IPS DF 6.9 (cell line): ENCODE measurements around the gene ELP4.
"Not testable (repeated sequence)": the region's sequence is repeated elsewhere in the genome, so short reads cannot be mapped to it uniquely, and the experiment has no call there.

Source experiments
- DNase-seq: peaks from one replicate; pipeline ENCODE4 v3.0.0-alpha.2; 2013; ENCODE audit warnings: low read depth, low spot score
- H3K27ac ChIP-seq: one replicate; pipeline ENCODE4 v1.5.1; 2013; ENCODE audit warnings: low read length, control low read depth
- H3K27me3 ChIP-seq: 2 replicates; pipeline ENCODE4 v1.6.1; 2013; ENCODE audit warnings: mild to moderate bottlenecking, low read length; ENCODE audit not compliant: control insufficient read depth, insufficient read depth
- H3K36me3 ChIP-seq: 2 replicates; pipeline ENCODE4 v1.6.1; 2013; ENCODE audit warnings: low read length; ENCODE audit not compliant: control insufficient read depth, insufficient read depth
- H3K4me1 ChIP-seq: 2 replicates; pipeline ENCODE4 v1.6.1; 2013; ENCODE audit warnings: low read length; ENCODE audit not compliant: control insufficient read depth, insufficient read depth
- H3K4me3 ChIP-seq: 2 replicates; pipeline ENCODE4 v1.5.1; 2013; ENCODE audit warnings: mild to moderate bottlenecking, low read length
- H3K9me3 ChIP-seq: 2 replicates; pipeline ENCODE4 v1.6.1; 2013; ENCODE audit warnings: low read length, inconsistent platforms; ENCODE audit not compliant: control insufficient read depth, insufficient read depth
- WGBS: extraction: QIAGEN DNeasy Blood & Tissue Kit; methylation state at CpG from one replicate; pipeline ENCODE4 v1.1.7; 2013; ENCODE audit warnings: mixed read lengths, missing lambda C conversion rate; ENCODE audit not compliant: insufficient read length, insufficient coverage; 5-methylcytosine and 5-hydroxymethylcytosine counted together

The ELP4 gene

DNA sequence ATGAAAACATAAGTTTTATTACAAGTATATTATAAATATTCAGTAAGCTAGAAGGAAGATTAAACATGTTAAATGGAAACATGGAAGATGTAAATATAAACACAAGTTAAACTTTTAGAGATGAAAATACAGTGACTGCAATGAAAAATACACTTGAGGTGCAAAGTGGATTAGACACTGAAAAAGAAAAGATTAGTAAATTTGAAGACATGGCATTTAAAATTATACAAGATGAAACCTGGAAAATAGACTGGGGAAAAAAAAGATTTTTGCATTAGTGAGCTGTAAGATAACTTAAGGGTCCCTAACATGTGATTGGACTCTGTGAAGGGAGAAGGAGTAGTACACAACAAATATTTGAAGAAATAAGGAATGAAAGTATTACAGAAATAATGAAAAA, 33.3 kb downstream of the ELP4 start:
- H3K27ac ChIP-seq: no peak overlapping the region
- no peaks in the 10 kb centered on the region for H3K9me3 ChIP-seq
- DNase-seq: no peak
- H3K27me3 ChIP-seq: no peaks in the 10 kb centered on the region
- no peaks in the 10 kb centered on the region for H3K4me1 ChIP-seq
- no peaks in the 10 kb centered on the region; the same call in 1 of the 2 replicates for H3K36me3 ChIP-seq
- H3K4me3 ChIP-seq: no peak overlapping the region

DNA sequence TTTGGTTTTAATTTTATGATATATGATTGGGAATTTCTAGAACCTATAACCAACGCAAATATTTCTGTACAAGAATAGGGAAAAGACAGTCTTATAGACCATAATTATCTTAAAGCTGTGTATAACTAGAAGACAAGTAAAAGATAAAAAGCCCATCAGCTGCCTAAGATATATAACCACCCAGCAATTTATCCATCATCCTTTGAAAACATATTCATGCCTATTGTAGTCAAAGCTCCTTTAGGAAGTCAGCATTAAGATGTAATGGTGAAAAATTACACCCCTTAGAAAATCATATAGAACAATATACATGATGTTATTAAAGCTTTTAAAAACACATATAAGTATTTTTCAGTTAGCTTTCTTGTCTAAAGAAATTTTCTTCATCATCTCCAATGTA, 46.4 kb downstream of the ELP4 start:
- H3K4me3 ChIP-seq: no peak overlapping the region
- H3K4me1 ChIP-seq: no peaks in the 10 kb centered on the region
- no peaks in the 10 kb centered on the region for H3K36me3 ChIP-seq
- H3K27ac ChIP-seq: no peak overlapping the region
- DNase-seq: no peak
- WGBS: no CpG with 5 or more reads among the region's 1 CpG
- no peaks in the 10 kb centered on the region for H3K9me3 ChIP-seq
- no peaks in the 10 kb centered on the region for H3K27me3 ChIP-seq

DNA sequence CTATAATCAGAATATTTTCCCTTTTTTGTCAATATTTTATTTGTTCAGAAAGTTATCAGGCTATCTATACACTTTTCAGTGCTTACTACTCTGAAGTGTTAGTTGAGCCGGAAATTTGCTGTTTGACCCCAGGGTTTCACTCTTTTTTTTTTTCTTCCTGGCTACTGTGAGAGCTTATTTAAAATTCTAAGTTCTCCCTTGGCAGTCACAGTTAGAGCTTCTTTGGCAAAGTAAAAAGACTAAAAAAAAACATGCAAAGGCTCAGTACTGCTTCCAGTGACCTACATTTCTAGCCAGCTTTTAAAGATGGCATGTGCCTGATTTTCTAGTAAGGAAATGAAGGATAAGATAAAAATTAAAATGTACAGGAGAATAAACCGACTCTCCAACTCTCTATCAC, 48.4 kb downstream of the ELP4 start:
- H3K27ac ChIP-seq: no peak overlapping the region

DNA sequence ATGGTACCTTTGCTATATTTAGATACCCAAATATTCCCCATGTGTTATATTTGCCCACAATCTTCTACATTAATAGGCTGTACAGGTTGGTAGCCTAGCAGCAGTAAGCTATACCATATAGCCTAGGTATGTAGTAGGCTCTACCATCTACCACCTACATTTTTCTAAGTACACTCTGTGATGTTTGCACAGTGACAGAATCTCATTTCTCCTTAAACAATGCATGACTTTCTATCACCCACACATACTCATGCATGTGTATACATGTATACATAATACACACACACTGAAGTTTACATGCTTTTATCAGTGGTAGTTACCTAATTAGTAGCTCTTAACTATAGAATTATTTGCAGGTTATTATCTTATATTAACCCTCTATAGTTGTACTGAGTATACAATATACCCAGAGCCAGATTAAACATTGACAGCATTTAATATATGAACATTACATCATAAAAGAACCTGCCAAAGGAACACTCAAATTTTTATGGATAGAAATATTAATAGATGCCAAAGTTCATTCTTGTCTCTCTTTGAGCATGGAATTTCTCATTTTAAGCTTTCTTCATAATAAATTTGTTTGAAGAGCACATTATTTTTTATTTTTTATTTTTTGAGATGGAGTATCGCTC, 51.4 kb downstream of the ELP4 start:
- H3K27me3 ChIP-seq: no peaks in the 10 kb centered on the region
- H3K4me3 ChIP-seq: no peak overlapping the region
- no peaks in the 10 kb centered on the region for H3K9me3 ChIP-seq
- WGBS: no CpG with 5 or more reads among the region's 1 CpG
- no peaks in the 10 kb centered on the region for H3K36me3 ChIP-seq
- no peak overlapping the region for H3K27ac ChIP-seq
- no peak for DNase-seq
- H3K4me1 ChIP-seq: no peaks in the 10 kb centered on the region

More for the DNA sequence above, 48.4 kb downstream of the ELP4 start:
- Histone ChIP-seq H3K36me3 (no peaks in the 10 kb centered on the region), H3K27me3 (no peaks in the 10 kb centered on the region), H3K9me3 (no peaks in the 10 kb centered on the region), H3K4me3 (no peak overlapping the region), H3K4me1 (no peaks in the 10 kb centered on the region)
- no peak for DNase-seq
- WGBS: no CpG with 5 or more reads among the region's 2 CpGs

DNA sequence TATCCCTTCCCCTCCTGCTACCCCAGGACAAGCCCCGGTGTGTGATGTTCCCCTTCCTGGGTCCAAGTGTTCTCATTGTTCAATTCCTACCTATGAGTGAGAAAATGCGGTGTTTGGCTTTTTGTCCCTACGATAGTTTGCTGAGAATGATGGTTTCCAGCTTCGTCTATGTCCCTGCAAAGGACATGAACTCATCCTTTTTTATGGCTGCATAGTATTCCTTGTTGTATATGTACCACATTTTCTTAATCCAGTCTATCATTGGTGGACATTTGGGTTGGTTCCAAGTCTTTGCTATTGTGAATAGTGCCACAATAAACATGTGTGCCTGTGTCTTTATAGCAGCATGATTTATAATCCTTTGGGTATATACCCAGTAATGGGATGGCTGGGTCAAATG, 55.0 kb downstream of the ELP4 start:
- WGBS: no CpG with 5 or more reads among the region's 4 CpGs
- not testable (repeated sequence) for H3K9me3 ChIP-seq, H3K36me3 ChIP-seq, H3K27me3 ChIP-seq, H3K4me1 ChIP-seq, H3K27ac ChIP-seq, DNase-seq, H3K4me3 ChIP-seq

DNA sequence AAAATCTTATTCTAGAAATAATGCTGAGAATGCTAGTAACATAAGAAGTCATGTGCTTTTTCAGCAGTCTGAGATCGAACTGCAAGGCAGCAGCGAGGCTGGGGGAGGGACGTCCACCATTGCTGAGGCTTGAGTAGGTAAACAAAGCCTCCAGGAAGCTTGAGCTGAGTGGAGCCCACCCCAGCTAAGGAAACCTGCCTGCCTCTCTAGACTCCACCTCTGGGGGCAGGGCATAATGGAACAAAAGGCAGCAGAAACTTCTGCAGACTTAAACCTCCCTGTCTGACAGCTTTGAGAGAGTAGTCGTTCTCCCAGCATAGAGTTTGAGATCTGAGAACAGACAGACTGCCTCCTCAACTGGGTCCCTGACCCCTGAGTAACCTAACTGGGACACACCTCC, 64.6 kb downstream of the ELP4 start:
- H3K27ac ChIP-seq, H3K36me3 ChIP-seq, H3K27me3 ChIP-seq, H3K9me3 ChIP-seq, H3K4me3 ChIP-seq, DNase-seq, H3K4me1 ChIP-seq: not testable (repeated sequence)
- WGBS: no CpG with 5 or more reads among the region's 4 CpGs

DNA sequence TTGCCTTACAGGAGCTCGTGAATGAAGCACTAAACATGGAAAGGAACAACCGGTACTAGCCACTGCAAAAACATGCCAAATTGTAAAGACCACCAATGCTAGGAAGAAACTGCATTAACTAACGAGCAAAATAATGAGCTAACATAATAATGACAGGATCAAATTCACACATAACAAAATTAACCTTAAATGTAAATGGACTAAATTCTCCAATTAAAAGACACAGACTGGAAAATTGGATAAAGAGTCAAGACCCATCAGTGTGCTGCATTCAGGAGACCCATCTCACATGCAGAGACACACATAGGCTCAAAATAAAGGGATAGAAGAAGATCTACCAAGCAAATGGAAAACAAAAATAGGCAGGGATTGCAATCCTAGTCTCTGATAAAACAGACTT, 66.2 kb downstream of the ELP4 start:
- H3K4me3 ChIP-seq: not testable (repeated sequence)
- no CpG with 5 or more reads among the region's 3 CpGs for WGBS

DNA sequence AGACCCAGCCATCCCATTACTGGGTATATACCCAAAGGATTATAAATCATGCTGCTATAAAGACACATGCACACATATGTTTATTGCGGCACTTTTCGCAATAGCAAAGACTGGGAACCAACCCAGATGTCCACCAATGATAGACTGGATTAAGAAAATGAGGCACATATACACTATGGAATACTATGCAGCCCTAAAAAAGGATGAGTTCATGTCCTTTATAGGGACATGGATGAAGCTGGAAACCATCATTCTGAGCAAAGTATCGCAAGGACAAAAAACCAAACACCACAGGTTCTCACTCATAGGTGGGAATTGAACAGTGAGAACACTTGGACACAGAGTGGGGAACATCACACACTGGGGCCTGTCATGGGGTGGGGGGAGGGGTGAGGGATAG, 69.8 kb downstream of the ELP4 start:
- no CpG with 5 or more reads among the region's 3 CpGs for WGBS
- not testable (repeated sequence) for H3K9me3 ChIP-seq, H3K36me3 ChIP-seq, H3K4me3 ChIP-seq, DNase-seq, H3K4me1 ChIP-seq, H3K27me3 ChIP-seq, H3K27ac ChIP-seq

More for the DNA sequence above, 66.2 kb downstream of the ELP4 start:
- H3K36me3 ChIP-seq, H3K9me3 ChIP-seq, H3K4me1 ChIP-seq, DNase-seq, H3K27ac ChIP-seq, H3K27me3 ChIP-seq: not testable (repeated sequence)

DNA sequence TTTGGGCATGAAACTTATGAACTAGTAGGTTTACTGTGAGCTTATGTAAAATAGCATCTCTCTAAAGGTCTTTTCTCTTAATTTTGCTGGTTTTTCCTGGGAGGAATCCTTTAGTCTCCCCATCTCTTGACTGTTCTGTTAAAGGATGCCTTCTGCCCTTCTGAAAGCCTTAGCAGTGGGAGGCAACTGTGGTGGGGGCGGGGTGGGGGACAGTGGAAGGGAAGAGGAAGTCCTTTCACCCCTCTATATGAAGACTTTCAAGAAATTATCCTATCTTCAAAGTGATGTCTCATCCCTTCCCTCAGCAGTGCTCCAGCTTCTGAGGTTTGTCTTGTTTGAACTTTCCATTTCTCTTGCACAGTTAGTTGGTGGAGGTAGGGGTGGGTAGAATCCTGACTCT, 73.1 kb downstream of the ELP4 start:
- no peaks in the 10 kb centered on the region for H3K36me3 ChIP-seq
- H3K4me1 ChIP-seq: no peaks in the 10 kb centered on the region
- H3K27me3 ChIP-seq: no peaks in the 10 kb centered on the region
- H3K27ac ChIP-seq: no peak overlapping the region
- WGBS: no CpG with 5 or more reads among the region's 1 CpG
- H3K9me3 ChIP-seq: no peaks in the 10 kb centered on the region
- DNase-seq: no peak
- no peak overlapping the region for H3K4me3 ChIP-seq

DNA sequence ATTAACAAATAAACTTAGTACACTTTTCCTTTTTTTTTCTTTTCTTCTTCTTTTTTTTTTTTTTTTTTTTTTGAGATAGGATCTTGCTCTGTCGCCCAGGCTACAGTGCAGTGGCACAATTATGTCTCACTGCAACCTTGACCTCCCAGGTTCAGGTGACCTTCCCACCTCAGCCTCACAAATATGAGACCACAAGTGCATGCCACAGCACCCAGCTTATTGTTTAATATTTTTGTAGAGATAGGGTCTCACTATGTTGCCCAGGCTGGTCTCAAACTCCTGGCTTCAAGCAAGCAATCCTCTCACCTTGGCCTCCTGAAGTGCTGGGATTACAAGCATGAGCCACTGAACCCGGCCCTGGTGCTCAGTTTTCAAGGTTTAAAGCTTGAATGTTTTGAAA, 88.9 kb downstream of the ELP4 start:
- no peaks in the 10 kb centered on the region for H3K9me3 ChIP-seq
- no peaks in the 10 kb centered on the region for H3K4me1 ChIP-seq
- DNase-seq: no peak
- WGBS: no CpG with 5 or more reads among the region's 2 CpGs
- H3K27me3 ChIP-seq: no peaks in the 10 kb centered on the region
- no peaks in the 10 kb centered on the region for H3K36me3 ChIP-seq
- H3K4me3 ChIP-seq: no peak overlapping the region
- no peak overlapping the region for H3K27ac ChIP-seq

DNA sequence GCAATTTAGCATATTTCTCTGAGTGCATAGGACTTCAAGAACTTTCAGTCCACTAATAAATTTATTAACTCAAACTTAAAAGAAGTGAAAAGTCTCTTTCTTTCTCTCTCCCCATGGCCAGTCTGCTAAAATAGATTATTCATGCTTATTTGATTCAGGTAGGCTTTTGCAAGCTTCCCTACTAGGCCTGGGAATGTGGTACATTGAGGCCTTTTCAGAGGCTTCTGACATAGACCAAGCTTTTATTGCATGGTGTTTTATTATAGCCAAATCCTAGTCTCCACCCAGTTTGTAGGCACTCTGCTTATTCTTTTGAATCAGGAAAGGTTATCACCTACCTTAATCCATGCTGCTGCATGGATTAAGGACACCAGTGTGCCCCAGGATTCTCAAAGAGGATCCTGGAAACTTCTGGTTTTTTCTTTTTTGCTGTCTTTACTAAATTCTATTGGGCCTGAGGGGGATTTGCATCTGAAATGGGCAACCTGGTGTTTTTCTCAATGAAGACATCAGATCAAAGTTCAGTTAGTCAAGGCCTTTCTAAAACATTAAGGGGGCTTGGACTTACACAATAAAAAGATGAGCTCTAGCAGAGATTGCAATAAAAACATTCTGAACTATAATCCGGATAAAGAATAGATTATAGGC, 92.2 kb downstream of the ELP4 start:
- no peak overlapping the region for H3K27ac ChIP-seq
- no CpG with 5 or more reads among the region's 1 CpG for WGBS

More for the DNA sequence above, 92.2 kb downstream of the ELP4 start:
- no peak for DNase-seq
- Histone ChIP-seq H3K4me3 (no peak overlapping the region), H3K4me1 (no peaks in the 10 kb centered on the region), H3K9me3 (no peaks in the 10 kb centered on the region), H3K36me3 (no peaks in the 10 kb centered on the region), H3K27me3 (no peaks in the 10 kb centered on the region)
